A172 (cell line): Measurements from ENCODE around the gene UBA52. TPM values are rescaled to one million over a fixed set of nuclear protein-coding genes. Genes with fewer than 3 reads are reported as not detected.
"Not testable (repeated sequence)": the region's sequence is repeated elsewhere in the genome, so short reads cannot be mapped to it uniquely, and the experiment has no call there.

Source experiments
- DNase-seq: peaks from one replicate; pipeline ENCODE4 v3.0.0-alpha.2; 2015; ENCODE audit warnings: low spot score
- total RNA-seq: library from RNA; depleted of rRNA; stranded (reverse); fragments of >200 nt; shearing (Covaris generic); gene quantifications from 2 replicates; pipeline ENCODE4 v1.2.3, GENCODE V29; 2014

UBA52 gene
- total RNA-seq, 1 experiment from 2014 or later: 779 TPM

GRCh38 chr19:18592732-18593131, 21.1 kb downstream of the UBA52 start:
- DNase-seq: not testable (repeated sequence)

GRCh38 chr19:18593367-18594095, 21.9 kb downstream of the UBA52 start:
- no peak for DNase-seq

GRCh38 chr19:18594096-18594823, 22.6 kb downstream of the UBA52 start:
- DNase-seq: peak; percentile 44

GRCh38 chr19:18594824-18595373, 23.2 kb downstream of the UBA52 start:
- no peak for DNase-seq

GRCh38 chr19:18595475-18595874, 23.8 kb downstream of the UBA52 start:
- no peak for DNase-seq

GRCh38 chr19:18596752-18597157, 25.1 kb downstream of the UBA52 start:
- peak; percentile 46 for DNase-seq

- DNase-seq: no peak
These were observed 26.4 kb downstream of the UBA52 start for GRCh38 chr19:18597809-18598660.

GRCh38 chr19:18599485-18599884, 27.8 kb downstream of the UBA52 start:
- no peak for DNase-seq

GRCh38 chr19:18600692-18601397, 29.2 kb downstream of the UBA52 start:
- not testable (repeated sequence) for DNase-seq

- no peak for DNase-seq
These were observed 30.2 kb downstream of the UBA52 start for GRCh38 chr19:18601875-18602274.

- no peak for DNase-seq
These were observed 31.7 kb downstream of the UBA52 start for GRCh38 chr19:18603255-18603957.

GRCh38 chr19:18603958-18604819, 32.5 kb downstream of the UBA52 start:
- DNase-seq: no peak

- DNase-seq: no peak
These were observed 33.1 kb downstream of the UBA52 start for GRCh38 chr19:18604820-18605159.

GRCh38 chr19:18605196-18605545, 33.5 kb downstream of the UBA52 start:
- DNase-seq: no peak

- no peak for DNase-seq
These were observed 34.1 kb downstream of the UBA52 start for GRCh38 chr19:18605546-18606280.

- no peak for DNase-seq
These were observed 34.9 kb downstream of the UBA52 start, which contains the start of gene CRLF1 for GRCh38 chr19:18606281-18607225. TSS of gene CRLF1 (minus strand) at chr19:18606799. CDS start at chr19:18606656, 143 bp downstream.

GRCh38 chr19:18607226-18608101, 35.8 kb downstream of the UBA52 start:
- no peak for DNase-seq
